HL-60 (cell line): ENCODE measurements around the gene DLEC1.

Source experiments
- REST ChIP-seq: IDR thresholded peaks from 2 replicates; pipeline ENCODE4 v1.6.1; 2012; ENCODE audit warnings: low read depth; ENCODE audit not compliant: insufficient replicate concordance
- TF ChIP-seq, protein P1 (sequence below): IDR thresholded peaks from one replicate; pipeline ENCODE4 v1.5.1; 2011; ENCODE audit warnings: low read length, control low read depth, inconsistent platforms; ENCODE audit not compliant: insufficient read depth

DNA sequence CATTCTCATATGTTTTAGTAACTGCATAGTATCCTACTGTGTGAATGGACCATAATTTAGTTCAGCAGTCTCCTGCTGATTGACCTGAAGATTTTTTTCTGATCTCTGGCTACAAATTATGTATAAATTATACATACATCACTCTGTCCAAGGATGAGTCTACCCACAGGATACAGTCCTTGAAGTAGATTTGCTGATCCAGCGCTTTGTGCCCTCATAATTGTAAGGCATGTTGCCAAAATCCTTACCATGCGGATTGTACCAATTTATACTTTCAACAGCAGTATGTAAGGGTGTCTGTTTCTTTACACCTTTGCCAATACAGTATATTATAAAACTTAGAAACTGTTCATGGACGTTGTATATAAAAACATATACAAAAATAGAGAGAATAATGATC is 51.4 kb downstream of the DLEC1 start:
- TF ChIP-seq, protein P1, sequence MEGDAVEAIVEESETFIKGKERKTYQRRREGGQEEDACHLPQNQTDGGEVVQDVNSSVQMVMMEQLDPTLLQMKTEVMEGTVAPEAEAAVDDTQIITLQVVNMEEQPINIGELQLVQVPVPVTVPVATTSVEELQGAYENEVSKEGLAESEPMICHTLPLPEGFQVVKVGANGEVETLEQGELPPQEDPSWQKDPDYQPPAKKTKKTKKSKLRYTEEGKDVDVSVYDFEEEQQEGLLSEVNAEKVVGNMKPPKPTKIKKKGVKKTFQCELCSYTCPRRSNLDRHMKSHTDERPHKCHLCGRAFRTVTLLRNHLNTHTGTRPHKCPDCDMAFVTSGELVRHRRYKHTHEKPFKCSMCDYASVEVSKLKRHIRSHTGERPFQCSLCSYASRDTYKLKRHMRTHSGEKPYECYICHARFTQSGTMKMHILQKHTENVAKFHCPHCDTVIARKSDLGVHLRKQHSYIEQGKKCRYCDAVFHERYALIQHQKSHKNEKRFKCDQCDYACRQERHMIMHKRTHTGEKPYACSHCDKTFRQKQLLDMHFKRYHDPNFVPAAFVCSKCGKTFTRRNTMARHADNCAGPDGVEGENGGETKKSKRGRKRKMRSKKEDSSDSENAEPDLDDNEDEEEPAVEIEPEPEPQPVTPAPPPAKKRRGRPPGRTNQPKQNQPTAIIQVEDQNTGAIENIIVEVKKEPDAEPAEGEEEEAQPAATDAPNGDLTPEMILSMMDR, result no peak
- TF ChIP-seq REST, result no peak
